Measurements from ENCODE around the gene CDON. TPM values are rescaled to one million over a fixed set of nuclear protein-coding genes. Genes with fewer than 3 reads are reported as not detected.

CDON gene
- total and polyA plus RNA-seq, 2 of the 13 experiments (the other 11 are each of a cell fraction or from before 2014, with no cell fraction given), result 9.6 to 12.8 TPM

GRCh38 chr11:126011754-126012153 is 50.9 kb downstream of the CDON start (continued):
- TF ChIP-seq AHDC1 (CRISPR knock-in tag; IDR thresholded peaks at IDR 0.05; ENCODE audit: borderline replicate concordance), result no peak

GRCh38 chr11:126011265-126011664 is 51.4 kb downstream of the CDON start:
- Histone ChIP-seq H3K79me2 (ENCODE audit: insufficient read depth, low read length) (no peaks in the 10 kb centered on the region), H3K4me2 (ENCODE audit: low read depth, low read length) (no peak overlapping the region), H3K9ac (ENCODE audit: insufficient read depth, low read depth, low read length) (no peak overlapping the region), H3K27ac (ENCODE audit: extremely low read length, insufficient read depth, low read length) (no peak overlapping the region), H3K27me3 (ENCODE audit: control insufficient read depth in 1 of 2, insufficient read depth in 2 of 2, low read length in 2 of 2) (no peaks in the 10 kb centered on the region), H2AFZ (ENCODE audit: low read length) (no peak overlapping the region), H3K9me3 (ENCODE audit: low read length) (no peaks in the 10 kb centered on the region), H3K36me3 (replicated peaks in 1 of 2; ENCODE audit: control insufficient read depth in 1 of 2, insufficient read depth in 2 of 2, low read length in 2 of 2) (peaks cover 1 to 4% of the 10 kb centered on the region in 2 experiments; a peak in 3 of 5 replicates), H4K20me1 (ENCODE audit: insufficient read depth, low read length) (no peaks in the 10 kb centered on the region), H3K4me3 (replicated peaks in 1 of 3; ENCODE audit: insufficient read depth in 1 of 3, low read depth in 2 of 3, low read length in 3 of 3) (no peak overlapping the region), H3K4me1 (ENCODE audit: insufficient read depth, low read length) (peaks cover 22% of the 10 kb centered on the region)
- CTCF ChIA-PET (ENCODE audit: low intra/inter-chr PET ratio, low total read pairs), result no interaction called here
- WGBS (ENCODE audit: low lambda C conversion rate), result 84% methylated on average over 3 of the region's 3 CpGs
- POLR2A ChIA-PET, result no interaction called here
- ATAC-seq, result no peak
- no peak for FAIRE-seq
- TF ChIP-seq CTCF (CRISPR knock-in tag; IDR thresholded peaks at IDR 0.05) (no peak), LCORL (IDR thresholded peaks at IDR 0.05) (no peak), LCORL (CRISPR knock-in tag; IDR thresholded peaks at IDR 0.05) (no peak), FOXA3 (CRISPR knock-in tag; IDR thresholded peaks at IDR 0.05) (no peak), ATF1 (CRISPR knock-in tag; IDR thresholded peaks at IDR 0.05) (no peak), SIX4 (CRISPR knock-in tag; IDR thresholded peaks at IDR 0.05) (no peak), AGO2 (optimal IDR thresholded peaks at IDR 0.05; ENCODE audit: low read depth, low read length) (no peak), ADNP (CRISPR knock-in tag; IDR thresholded peaks at IDR 0.05) (no peak), STAT5B (CRISPR knock-in tag; IDR thresholded peaks at IDR 0.05) (no peak), SIN3A (IDR thresholded peaks at IDR 0.05; ENCODE audit: borderline replicate concordance, low read depth, low read length) (no peak), KLF6 (CRISPR knock-in tag; IDR thresholded peaks at IDR 0.05) (no peak), HMGA1 (CRISPR knock-in tag; conservative IDR thresholded peaks at IDR 0.05) (no peak), ZNF446 (CRISPR knock-in tag; IDR thresholded peaks at IDR 0.05) (no peak), FOXJ3 (CRISPR knock-in tag; IDR thresholded peaks at IDR 0.05; ENCODE audit: borderline replicate concordance) (no peak), ZNF607 (CRISPR knock-in tag; IDR thresholded peaks at IDR 0.05; ENCODE audit: borderline replicate concordance) (no peak)
- in situ Hi-C loops (cut with HindIII; ENCODE audit: extremely low pct_ligation_motif_present, low pct_unique_long_range_greater_than_20kb), result no loop called here
- no TSS peak for BruUV-seq (replicated peaks)
- intact Hi-C loops (cut with micrococcal nuclease; ENCODE audit: unreplicated experiment), result no loop called here
- no peak for DNase-seq (ENCODE audit: low spot score)

Measured in HepG2 (cell line).